MM.1S (cell line): ENCODE data around the gene BLM.

Experiments used
- CTCF ChIP-seq: fragments of 300-600 bp; sonication (generic); IDR thresholded peaks from 2 replicates; pipeline ENCODE4 v1.5.1; 2016; ENCODE audit warnings: antibody characterized with exemption, low read length, mixed read lengths
- EZH2 ChIP-seq: fragments of 300-600 bp; sonication (generic); optimal IDR thresholded peaks from 2 replicates; pipeline ENCODE3; 2017; ENCODE audit warnings: low read depth, mild to moderate bottlenecking, antibody characterized with exemption, low read length, mixed read lengths
- EZH2phosphoT487 ChIP-seq: fragments of 300-600 bp; sonication (generic); IDR thresholded peaks from 2 replicates; pipeline ENCODE4 v1.6.1; 2018; ENCODE audit warnings: antibody characterized with exemption, low read length

DNA sequence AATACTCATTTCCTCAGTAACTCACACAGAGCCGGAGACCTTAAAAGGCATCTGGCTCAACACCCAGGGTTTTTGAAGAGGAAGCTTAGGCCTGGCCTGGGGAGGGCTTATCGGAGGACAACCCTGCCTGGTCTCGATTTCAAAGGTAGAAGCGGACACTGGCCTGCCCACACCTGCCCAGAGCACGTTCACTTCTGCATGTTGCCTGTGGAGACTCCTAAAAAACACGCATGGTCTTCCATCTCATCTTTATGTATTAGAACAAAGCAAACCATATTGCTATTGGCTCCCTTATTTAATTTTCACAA, 95.8 kb downstream of the BLM start:
- TF ChIP-seq CTCF (no peak), EZH2 (no peak), EZH2phosphoT487 (no peak)
